K562 (cell line): Measurements from ENCODE around the gene TYROBP. TPM values are rescaled to one million over a fixed set of nuclear protein-coding genes. Genes with fewer than 3 reads are reported as not detected.

ENCODE experiments used
- CREB1 ChIP-seq, 2 experiments: sonication (generic) in 1 of 2; formaldehyde crosslinking in 1 of 2; IDR thresholded peaks; 2 replicates each; pipeline versions ENCODE4 v1.6.1 to v1.8.0; 2012 to 2022; ENCODE audit warnings: inconsistent platforms in 1 of 2, mild to moderate bottlenecking in 1 of 2, missing genetic modification reagents in 1 of 2, moderate library complexity in 1 of 2
- DPF2 ChIP-seq: fragments of 450-650 bp; IDR thresholded peaks from 2 replicates; pipeline ENCODE4 v1.6.1; 2016
- HDAC1 ChIP-seq, 2 experiments: fragments of 450-650 bp; IDR thresholded peaks; 2 replicates each; pipeline ENCODE4 v1.6.1; 2016 to 2017; ENCODE audit warnings: inconsistent platforms in 1 of 2, mild to moderate bottlenecking in 1 of 2, moderate library complexity in 1 of 2
- KAT8 ChIP-seq: fragments of 450-650 bp; IDR thresholded peaks from 2 replicates; pipeline ENCODE4 v1.6.1; 2016; ENCODE audit warnings: low read depth, mild to moderate bottlenecking
- KDM5B ChIP-seq: fragments of 200-600 bp; sonication (generic); IDR thresholded peaks from 2 replicates; pipeline ENCODE4 v1.6.1; 2012; ENCODE audit warnings: low read depth, mild to moderate bottlenecking, moderate library complexity, low read length, control low read depth, inconsistent platforms; ENCODE audit not compliant: insufficient replicate concordance
- L3MBTL2 ChIP-seq: fragments of 450-650 bp; IDR thresholded peaks from 2 replicates; pipeline ENCODE4 v1.6.1; 2016; ENCODE audit warnings: mild to moderate bottlenecking, moderate library complexity
- MTA1 ChIP-seq: fragments of 450-650 bp; IDR thresholded peaks from 2 replicates; pipeline ENCODE4 v1.6.1; 2017; ENCODE audit warnings: borderline replicate concordance
- NRF1 ChIP-seq, 2 experiments: fragments of 450-650 bp; IDR thresholded peaks in 1 of 2; conservative IDR thresholded peaks in 1 of 2; 2 replicates each; pipeline ENCODE4 v1.6.1; 2014; ENCODE audit warnings: mild to moderate bottlenecking in 2 of 2
- PPARD ChIP-seq: fragments of 250-450 bp; sonication (Bioruptor Pico); IDR thresholded peaks from 2 replicates; pipeline ENCODE4 v1.8.0; 2022; ENCODE audit warnings: inconsistent platforms, mild to moderate bottlenecking, moderate library complexity
- SIN3B ChIP-seq: fragments of 450-650 bp; IDR thresholded peaks from 2 replicates; pipeline ENCODE4 v1.6.1; 2017; ENCODE audit warnings: low read depth, mild to moderate bottlenecking, moderate library complexity
- ZNF696 ChIP-seq: fragments of 250-450 bp; sonication (Bioruptor Pico); conservative IDR thresholded peaks from 2 replicates; pipeline ENCODE4 v1.4.0; 2020; ENCODE audit warnings: mild to moderate bottlenecking, moderate library complexity
- polyA plus RNA-seq, 8 experiments: library from polyadenylated mRNA; depleted of rRNA in 4 of 8; stranded (reverse) in 5 of 8; unstranded in 3 of 8; fragments of >200 nt; fragmentation: Nextera tagmentation in 2 of 8; fragmentation: Illumina TruSeq in 1 of 8; extraction: Ambion mirVana in 2 of 8; extraction: Trizol in 1 of 8; gene quantifications; 2 replicates each; pipeline versions ENCODE4 v1.2.1 to v1.2.3, GENCODE V29; 2011 to 2014; ENCODE audit warnings: inconsistent platforms in 1 of 8, missing spikeins in 1 of 8
- total RNA-seq, 7 experiments: library from RNA; depleted of rRNA in 6 of 7; stranded (reverse); fragments of >200 nt in 6 of 7; fragmentation: Illumina TruSeq in 2 of 7; extraction: Trizol in 2 of 7; gene quantifications; 2 replicates each; pipeline versions ENCODE4 v1.2.1 to v1.2.3, GENCODE V29; 2011 to 2021; ENCODE audit warnings: low replicate concordance in 1 of 7
- TF ChIP-seq, protein P1 (sequence below), 2 experiments: fragments of 450-650 bp; conservative IDR thresholded peaks; 2 replicates each; pipeline ENCODE4 v1.6.1; 2017; ENCODE audit warnings: mild to moderate bottlenecking in 2 of 2, moderate library complexity in 2 of 2
- TF ChIP-seq, protein P2 (sequence below): fragments of 450-650 bp; IDR thresholded peaks from 2 replicates; pipeline ENCODE4 v1.6.1; 2016; ENCODE audit warnings: mild to moderate bottlenecking, moderate library complexity
- TF ChIP-seq, protein P3 (sequence below): sonication (generic); formaldehyde crosslinking; IDR thresholded peaks from 2 replicates; pipeline ENCODE4 v1.8.0; 2022; ENCODE audit warnings: mild to moderate bottlenecking, missing genetic modification reagents

The TYROBP gene
- total and polyA plus RNA-seq, 9 of the 15 experiments (the other 6 are each of a cell fraction or from before 2014, with no cell fraction given) = 0.72 to 8.2 (median 2.4) TPM

DNA sequence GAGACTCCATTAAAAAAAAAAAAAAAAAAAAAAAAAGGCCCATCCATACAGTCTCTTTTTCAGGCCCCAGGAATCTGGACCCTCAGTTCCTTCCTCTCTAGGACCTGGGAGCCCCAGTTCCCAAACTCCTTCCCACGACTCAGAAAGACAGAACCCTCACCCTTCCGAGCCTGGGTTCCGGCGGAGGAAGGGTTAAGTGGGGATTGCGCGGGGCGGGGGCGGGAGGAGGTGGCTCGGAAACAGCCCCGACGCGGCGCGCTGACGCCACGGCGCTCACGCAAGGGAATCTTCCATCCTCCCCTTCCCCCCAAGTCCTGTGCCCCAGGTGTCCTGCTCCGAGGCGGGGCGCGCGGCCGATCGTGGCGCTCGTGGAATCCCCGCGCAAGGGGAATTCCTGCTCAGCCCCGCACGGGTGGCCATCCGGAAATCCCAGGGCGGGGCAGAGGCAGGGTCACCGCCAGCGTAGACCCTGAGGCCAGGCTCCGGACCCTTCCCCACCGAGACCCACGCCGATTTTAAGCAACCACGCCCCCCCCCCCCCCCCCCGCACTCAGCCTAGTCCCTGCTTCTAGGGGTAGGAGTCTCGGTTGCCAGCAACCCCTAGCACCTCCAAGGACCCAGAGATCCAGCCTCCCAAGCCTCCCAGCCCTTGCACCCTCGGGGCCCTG, 8.4 kb downstream of the TYROBP start (continued):
- peak; percentile 61 for TF ChIP-seq MTA1
- no peak for TF ChIP-seq PPARD
- peak; percentile 13; the same call in 1 of the 2 replicates for TF ChIP-seq L3MBTL2
- TF ChIP-seq ZNF696 (CRISPR knock-in tag) = no peak
- TF ChIP-seq KAT8 = no peak
- TF ChIP-seq NRF1 (conservative IDR thresholded peaks at IDR 0.05 in 1 of 2, IDR thresholded peaks at IDR 0.05 in 1 of 2) = peak; percentile 72 to 77
- peak; percentile 21 for TF ChIP-seq KDM5B
- peak in 1 of 2 experiments; percentile 71; a peak in 2 of 4 replicates for TF ChIP-seq HDAC1 (IDR thresholded peaks at IDR 0.05)
- TF ChIP-seq, protein P1, sequence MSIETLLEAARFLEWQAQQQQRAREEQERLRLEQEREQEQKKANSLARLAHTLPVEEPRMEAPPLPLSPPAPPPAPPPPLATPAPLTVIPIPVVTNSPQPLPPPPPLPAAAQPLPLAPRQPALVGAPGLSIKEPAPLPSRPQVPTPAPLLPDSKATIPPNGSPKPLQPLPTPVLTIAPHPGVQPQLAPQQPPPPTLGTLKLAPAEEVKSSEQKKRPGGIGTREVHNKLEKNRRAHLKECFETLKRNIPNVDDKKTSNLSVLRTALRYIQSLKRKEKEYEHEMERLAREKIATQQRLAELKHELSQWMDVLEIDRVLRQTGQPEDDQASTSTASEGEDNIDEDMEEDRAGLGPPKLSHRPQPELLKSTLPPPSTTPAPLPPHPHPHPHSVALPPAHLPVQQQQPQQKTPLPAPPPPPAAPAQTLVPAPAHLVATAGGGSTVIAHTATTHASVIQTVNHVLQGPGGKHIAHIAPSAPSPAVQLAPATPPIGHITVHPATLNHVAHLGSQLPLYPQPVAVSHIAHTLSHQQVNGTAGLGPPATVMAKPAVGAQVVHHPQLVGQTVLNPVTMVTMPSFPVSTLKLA (conservative IDR thresholded peaks at IDR 0.05) = peak; percentile 50 to 74
- TF ChIP-seq CREB1 (IDR thresholded peaks at IDR 0.05) = peak; percentile 81
- peak; percentile 69 for TF ChIP-seq CREB1 (CRISPR knock-in tag; IDR thresholded peaks at IDR 0.05)
- TF ChIP-seq, protein P2, sequence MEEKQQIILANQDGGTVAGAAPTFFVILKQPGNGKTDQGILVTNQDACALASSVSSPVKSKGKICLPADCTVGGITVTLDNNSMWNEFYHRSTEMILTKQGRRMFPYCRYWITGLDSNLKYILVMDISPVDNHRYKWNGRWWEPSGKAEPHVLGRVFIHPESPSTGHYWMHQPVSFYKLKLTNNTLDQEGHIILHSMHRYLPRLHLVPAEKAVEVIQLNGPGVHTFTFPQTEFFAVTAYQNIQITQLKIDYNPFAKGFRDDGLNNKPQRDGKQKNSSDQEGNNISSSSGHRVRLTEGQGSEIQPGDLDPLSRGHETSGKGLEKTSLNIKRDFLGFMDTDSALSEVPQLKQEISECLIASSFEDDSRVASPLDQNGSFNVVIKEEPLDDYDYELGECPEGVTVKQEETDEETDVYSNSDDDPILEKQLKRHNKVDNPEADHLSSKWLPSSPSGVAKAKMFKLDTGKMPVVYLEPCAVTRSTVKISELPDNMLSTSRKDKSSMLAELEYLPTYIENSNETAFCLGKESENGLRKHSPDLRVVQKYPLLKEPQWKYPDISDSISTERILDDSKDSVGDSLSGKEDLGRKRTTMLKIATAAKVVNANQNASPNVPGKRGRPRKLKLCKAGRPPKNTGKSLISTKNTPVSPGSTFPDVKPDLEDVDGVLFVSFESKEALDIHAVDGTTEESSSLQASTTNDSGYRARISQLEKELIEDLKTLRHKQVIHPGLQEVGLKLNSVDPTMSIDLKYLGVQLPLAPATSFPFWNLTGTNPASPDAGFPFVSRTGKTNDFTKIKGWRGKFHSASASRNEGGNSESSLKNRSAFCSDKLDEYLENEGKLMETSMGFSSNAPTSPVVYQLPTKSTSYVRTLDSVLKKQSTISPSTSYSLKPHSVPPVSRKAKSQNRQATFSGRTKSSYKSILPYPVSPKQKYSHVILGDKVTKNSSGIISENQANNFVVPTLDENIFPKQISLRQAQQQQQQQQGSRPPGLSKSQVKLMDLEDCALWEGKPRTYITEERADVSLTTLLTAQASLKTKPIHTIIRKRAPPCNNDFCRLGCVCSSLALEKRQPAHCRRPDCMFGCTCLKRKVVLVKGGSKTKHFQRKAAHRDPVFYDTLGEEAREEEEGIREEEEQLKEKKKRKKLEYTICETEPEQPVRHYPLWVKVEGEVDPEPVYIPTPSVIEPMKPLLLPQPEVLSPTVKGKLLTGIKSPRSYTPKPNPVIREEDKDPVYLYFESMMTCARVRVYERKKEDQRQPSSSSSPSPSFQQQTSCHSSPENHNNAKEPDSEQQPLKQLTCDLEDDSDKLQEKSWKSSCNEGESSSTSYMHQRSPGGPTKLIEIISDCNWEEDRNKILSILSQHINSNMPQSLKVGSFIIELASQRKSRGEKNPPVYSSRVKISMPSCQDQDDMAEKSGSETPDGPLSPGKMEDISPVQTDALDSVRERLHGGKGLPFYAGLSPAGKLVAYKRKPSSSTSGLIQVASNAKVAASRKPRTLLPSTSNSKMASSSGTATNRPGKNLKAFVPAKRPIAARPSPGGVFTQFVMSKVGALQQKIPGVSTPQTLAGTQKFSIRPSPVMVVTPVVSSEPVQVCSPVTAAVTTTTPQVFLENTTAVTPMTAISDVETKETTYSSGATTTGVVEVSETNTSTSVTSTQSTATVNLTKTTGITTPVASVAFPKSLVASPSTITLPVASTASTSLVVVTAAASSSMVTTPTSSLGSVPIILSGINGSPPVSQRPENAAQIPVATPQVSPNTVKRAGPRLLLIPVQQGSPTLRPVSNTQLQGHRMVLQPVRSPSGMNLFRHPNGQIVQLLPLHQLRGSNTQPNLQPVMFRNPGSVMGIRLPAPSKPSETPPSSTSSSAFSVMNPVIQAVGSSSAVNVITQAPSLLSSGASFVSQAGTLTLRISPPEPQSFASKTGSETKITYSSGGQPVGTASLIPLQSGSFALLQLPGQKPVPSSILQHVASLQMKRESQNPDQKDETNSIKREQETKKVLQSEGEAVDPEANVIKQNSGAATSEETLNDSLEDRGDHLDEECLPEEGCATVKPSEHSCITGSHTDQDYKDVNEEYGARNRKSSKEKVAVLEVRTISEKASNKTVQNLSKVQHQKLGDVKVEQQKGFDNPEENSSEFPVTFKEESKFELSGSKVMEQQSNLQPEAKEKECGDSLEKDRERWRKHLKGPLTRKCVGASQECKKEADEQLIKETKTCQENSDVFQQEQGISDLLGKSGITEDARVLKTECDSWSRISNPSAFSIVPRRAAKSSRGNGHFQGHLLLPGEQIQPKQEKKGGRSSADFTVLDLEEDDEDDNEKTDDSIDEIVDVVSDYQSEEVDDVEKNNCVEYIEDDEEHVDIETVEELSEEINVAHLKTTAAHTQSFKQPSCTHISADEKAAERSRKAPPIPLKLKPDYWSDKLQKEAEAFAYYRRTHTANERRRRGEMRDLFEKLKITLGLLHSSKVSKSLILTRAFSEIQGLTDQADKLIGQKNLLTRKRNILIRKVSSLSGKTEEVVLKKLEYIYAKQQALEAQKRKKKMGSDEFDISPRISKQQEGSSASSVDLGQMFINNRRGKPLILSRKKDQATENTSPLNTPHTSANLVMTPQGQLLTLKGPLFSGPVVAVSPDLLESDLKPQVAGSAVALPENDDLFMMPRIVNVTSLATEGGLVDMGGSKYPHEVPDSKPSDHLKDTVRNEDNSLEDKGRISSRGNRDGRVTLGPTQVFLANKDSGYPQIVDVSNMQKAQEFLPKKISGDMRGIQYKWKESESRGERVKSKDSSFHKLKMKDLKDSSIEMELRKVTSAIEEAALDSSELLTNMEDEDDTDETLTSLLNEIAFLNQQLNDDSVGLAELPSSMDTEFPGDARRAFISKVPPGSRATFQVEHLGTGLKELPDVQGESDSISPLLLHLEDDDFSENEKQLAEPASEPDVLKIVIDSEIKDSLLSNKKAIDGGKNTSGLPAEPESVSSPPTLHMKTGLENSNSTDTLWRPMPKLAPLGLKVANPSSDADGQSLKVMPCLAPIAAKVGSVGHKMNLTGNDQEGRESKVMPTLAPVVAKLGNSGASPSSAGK = no peak
- peak; percentile 38; the same call in 1 of the 2 replicates for TF ChIP-seq DPF2
- TF ChIP-seq SIN3B = 0 out of 2 replicates have a peak, but pooled peaks have one; percentile 28
- TF ChIP-seq, protein P3, sequence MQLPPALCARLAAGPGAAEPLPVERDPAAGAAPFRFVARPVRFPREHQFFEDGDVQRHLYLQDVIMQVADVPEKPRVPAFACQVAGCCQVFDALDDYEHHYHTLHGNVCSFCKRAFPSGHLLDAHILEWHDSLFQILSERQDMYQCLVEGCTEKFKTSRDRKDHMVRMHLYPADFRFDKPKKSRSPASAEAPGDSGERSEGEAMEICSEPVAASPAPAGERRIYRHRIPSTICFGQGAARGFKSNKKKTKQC (CRISPR knock-in tag) = no peak
